Pancreas (tissue), 10 donors: ENCODE results near the gene HIRIP3. TPM values are rescaled to one million over a fixed set of nuclear protein-coding genes. Genes with fewer than 3 reads are reported as not detected.

Experiments
- ATAC-seq, 4 donors: fragments of 200-7000 bp; cut with Tn5 transposase; one replicate each; pipeline versions ENCODE4 v1.8.0 to v1.9.1; 2020; ENCODE audit warnings: mild to moderate bottlenecking in 4 of 4, moderate library complexity in 4 of 4
- DNase-seq, 6 donors: peaks; one replicate each; pipeline ENCODE4 v3.0.0-alpha.2; 2020
- FAIRE-seq: peaks from 2 replicates; lab custom pipeline; 2012; peaks lifted over from hg19 to GRCh38; lab: Jason Lieb, UNC
- H3K27ac ChIP-seq, 4 donors: fragments of 200-600 bp; sonication (generic); 1 replicate in 3 of 4; 2 replicates in 1 of 4; pipeline versions ENCODE4 v1.5.0 to v1.8.0; 2020
- H3K27me3 ChIP-seq, 4 donors: fragments of 200-600 bp; one replicate each; pipeline ENCODE4 v1.8.0; 2021
- H3K36me3 ChIP-seq, 3 donors: fragments of 200-600 bp; sonication (generic) in 1 of 3; one replicate each; pipeline versions ENCODE4 v1.5.0 to v1.8.0; 2020 to 2021
- H3K4me1 ChIP-seq, 3 donors: fragments of 200-600 bp; one replicate each; pipeline ENCODE4 v1.8.0; 2021
- H3K4me3 ChIP-seq, 4 donors: fragments of 200-600 bp; sonication (generic) in 2 of 4; one replicate each; pipeline versions ENCODE4 v1.5.0 to v1.8.0; 2020 to 2021
- H3K9me3 ChIP-seq, 4 donors: fragments of 200-600 bp; one replicate each; pipeline ENCODE4 v1.8.0; 2021
- CTCF ChIP-seq, 4 donors: fragments of 200-600 bp; sonication (generic) in 3 of 4; IDR thresholded peaks; one replicate each; pipeline versions ENCODE4 v1.5.0 to v1.8.0; 2021; ENCODE audit warnings: antibody characterized with exemption in 4 of 4
- WGBS, 2 donors: extraction: QIAGEN DNeasy Blood & Tissue Kit; methylation state at CpG; one replicate each; pipeline ENCODE4 v1.1.7; 2013; 5-methylcytosine and 5-hydroxymethylcytosine counted together
- intact Hi-C, 3 donors: fragments of 100-400 bp; cut with DNase I; formaldehyde crosslinking; loops; one replicate each; pipeline versions ENCODE4 v1.11.1 to v1.14.2; 2022
- polyA plus RNA-seq, 2 donors: library from polyadenylated mRNA; stranded (reverse); fragments of 200-250 nt; gene quantifications; one replicate each; pipeline ENCODE4 v1.2.3, GENCODE V29; 2013
- total RNA-seq, 6 donors: library from RNA; stranded (reverse); fragmentation: NEBNext Ultra II Directional in 4 of 6; extraction: Animal tissue kit (Norgen Biotek cat#: 25700) in 4 of 6; gene quantifications; one replicate each; pipeline versions ENCODE4 v1.2.1 to v1.2.4, GENCODE V29; 2021 to 2023
- donor health status: healthy with polysubstance abuse.
- donor health status: DM: no; HTN: no; CAD: no; lungs with moderate emphysema.
- donor health status: DM: no; HTN: no; CAD: no.
- donor health status: control.
- donor health status: control.
- donor health status: Bipolar disorder and iron deficiency.
- donor health status: DM: yes; HTN: yes; CAD: no.
- donor health status: DM: no; HTN: no; CAD: no.
- donor health status: DM: no; HTN: no; CAD: no.
- donor health status: DM: yes; HTN: yes; CAD: no.

The HIRIP3 gene
- total and polyA plus RNA-seq, 8 donors: 4.4 to 16.8 (median 7.3) TPM

DNA sequence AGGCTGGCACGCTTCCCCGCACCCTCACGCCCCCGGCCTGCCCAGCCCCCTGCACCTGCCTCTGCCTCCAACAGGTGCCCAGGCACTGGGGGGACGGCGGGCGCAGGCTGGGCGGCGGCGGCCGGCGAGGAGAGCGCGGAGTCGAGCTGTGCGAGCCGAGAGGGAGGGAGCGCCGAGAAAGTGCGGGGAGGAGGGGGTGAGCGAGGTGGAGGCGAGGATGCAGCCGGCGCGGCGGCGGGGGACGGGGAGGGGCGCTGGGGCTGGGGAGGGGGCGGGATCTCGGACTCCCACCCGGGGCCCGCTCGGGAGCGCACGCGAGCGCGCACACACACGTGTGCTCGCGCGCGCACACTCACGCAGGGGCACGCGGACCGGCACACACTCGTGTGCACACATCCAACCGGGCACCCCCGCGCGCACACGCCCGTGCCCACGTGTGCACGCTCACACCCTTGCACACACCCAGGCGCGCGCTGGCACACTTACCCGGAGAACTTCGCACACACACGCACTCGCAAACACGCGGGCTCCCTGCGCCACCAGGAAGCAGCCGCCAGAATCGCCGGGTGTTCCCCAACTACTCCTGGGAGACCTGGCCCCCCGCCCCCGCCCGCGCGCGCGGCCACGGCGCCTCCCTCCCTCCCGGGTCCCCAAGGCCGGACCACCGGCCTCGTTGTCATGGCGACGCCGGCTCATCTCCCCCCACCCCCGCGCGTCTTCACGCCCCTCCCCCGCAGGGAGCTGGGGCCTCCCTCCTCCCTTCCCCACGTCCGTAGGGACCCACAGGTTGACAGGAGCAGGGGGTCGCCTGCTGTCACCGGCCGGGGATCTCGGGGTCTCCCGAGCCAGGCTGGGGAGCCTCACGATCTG, 15.7 kb upstream of the HIRIP3 start, which contains the start of gene DOC2A:
DOC2A (minus strand) TSS at position 184 of the 870 bp plus-strand sequence. CDS start 805 bp downstream, outside the sequence.
- intact Hi-C loops: no loop called here
- H3K4me3 ChIP-seq: peak within 1 kb of the TSS in 3 of 4 donors; percentile 18 to 50 (median 28)
- WGBS, 2 donors: 1 to 2% methylated on average over 48 to 99 of the region's 99 CpGs
- DNase-seq: peak in 2 of 6 donors; percentile 64 to 74
- peaks cover 0 to 10% (median 2%) of the 10 kb centered on the region in 4 donors for H3K27me3 ChIP-seq
- FAIRE-seq: no peak
- no peaks in the 10 kb centered on the region for H3K9me3 ChIP-seq
- H3K4me1 ChIP-seq: no peaks in the 10 kb centered on the region
- TF ChIP-seq CTCF (IDR thresholded peaks at IDR 0.05): no peak
- ATAC-seq: peak; percentile 33 to 61 (median 44)
- no peak within 1 kb of the TSS for H3K27ac ChIP-seq
- H3K36me3 ChIP-seq: no peaks in the 10 kb centered on the region

DNA sequence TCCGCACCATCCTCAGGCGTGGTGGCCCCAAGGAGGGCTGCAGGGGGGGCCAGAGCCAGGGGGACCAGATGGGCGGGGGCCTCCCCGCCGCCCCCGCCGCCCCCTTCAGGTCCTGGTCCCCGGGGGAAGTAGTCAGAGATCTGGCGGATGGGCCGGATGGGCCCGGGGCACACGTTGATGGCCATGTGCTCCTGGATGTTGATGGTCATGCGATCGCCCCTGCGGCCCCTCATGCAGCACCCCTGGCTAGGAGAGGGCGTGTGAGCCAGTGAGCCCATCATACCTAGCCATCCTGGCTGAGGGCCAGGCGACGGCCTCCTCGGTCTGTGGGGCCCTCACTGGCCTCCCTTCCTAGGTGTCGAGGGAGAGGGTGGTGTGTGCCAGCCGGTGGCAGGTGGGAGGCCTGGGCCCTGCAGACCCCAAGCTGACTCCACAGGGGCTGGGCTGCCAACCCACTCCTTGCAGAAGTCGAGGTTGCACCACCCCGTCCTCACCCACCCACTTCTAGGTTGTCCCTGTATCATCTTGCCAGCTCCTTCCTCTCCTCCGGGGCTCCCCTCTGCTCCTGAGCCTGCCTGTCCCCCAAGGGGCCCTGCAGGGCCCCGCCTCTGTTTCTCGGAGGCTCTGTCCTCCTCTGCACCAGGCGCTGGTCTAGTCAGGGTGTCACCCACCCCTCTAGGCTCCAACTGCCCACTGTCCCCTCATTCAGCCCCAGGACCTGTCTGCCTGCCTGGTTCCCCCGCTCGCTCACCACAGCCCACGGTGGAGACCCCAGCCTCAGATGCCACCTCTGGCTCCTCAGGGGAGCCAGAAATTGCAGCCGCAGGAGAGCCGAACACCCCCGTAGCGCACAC, 14.8 kb upstream of the HIRIP3 start:
- FAIRE-seq (no peak), DNase-seq (peak in 3 of 6 donors; percentile 40 to 76 (median 58)), ATAC-seq (no peak)
- intact Hi-C loops: loop anchor here in 2 of 3 donors (10.0 kb wide), 2 partner anchors 145 to 315 kb away; partner anchors contain the start of gene CDIPT (in 1 of the 2)
- no peaks in the 10 kb centered on the region for H3K4me1 ChIP-seq
- H3K27ac ChIP-seq: no peak overlapping the region
- H3K4me3 ChIP-seq: peak overlapping the region in 2 of 4 donors; percentile 28 to 50
- H3K9me3 ChIP-seq: no peaks in the 10 kb centered on the region
- no peaks in the 10 kb centered on the region for H3K36me3 ChIP-seq
- 13 to 16% methylated on average over 29 to 34 of the region's 34 CpGs for WGBS, 2 donors
- H3K27me3 ChIP-seq: peaks cover 0 to 10% (median 2%) of the 10 kb centered on the region in 4 donors
- TF ChIP-seq CTCF (IDR thresholded peaks at IDR 0.05): no peak

DNA sequence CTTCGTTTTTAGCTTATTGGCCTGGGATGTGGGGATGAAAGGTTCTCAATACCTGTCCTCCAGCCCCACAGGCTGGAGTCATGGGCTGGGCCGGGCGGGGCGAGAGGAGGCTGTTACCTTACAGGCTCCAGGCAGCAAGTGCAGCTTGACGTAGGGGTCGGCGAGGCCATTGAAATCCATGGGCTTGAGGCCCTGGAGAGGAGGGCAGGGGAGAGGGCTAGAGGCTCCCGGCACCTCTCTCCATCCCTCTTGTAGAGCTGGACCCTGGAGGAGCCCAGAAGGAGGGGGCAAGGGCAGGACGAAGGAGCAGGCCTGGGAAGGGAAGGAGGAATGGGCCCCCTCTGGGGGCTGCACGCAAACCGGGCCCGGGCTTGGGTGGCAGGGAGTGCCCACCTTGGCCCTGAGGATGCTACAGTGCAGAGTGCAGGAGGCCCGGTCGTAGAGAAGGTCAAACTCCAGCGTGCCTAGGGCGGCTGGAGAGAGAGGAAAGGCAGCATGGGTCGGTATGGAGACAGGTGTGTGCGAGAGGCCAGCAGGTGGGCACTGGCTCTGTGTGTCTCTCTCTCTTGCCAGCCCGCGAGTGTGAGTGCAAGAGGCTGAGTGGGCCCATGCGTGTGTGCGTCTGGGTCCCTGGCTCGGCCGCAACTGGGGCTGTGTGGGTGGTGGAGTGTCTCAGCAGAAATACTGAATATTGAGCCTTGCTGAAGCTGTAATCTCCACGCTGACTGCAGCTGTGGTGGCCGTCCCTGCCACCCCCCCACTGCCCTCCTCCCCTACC, 13.9 kb upstream of the HIRIP3 start:
- intact Hi-C loops: loop anchor here in 2 of 3 donors (10.0 kb wide), 2 partner anchors 144 to 314 kb away; partner anchors contain the start of gene CDIPT (in 1 of the 2)
- ATAC-seq: no peak
- H3K9me3 ChIP-seq: no peaks in the 10 kb centered on the region

More for the DNA sequence above, 13.9 kb upstream of the HIRIP3 start:
- FAIRE-seq (no peak), DNase-seq (peak in 2 of 6 donors; percentile 50 to 54)
- Histone ChIP-seq H3K27ac (no peak overlapping the region), H3K4me3 (no peak overlapping the region), H3K36me3 (no peaks in the 10 kb centered on the region), H3K27me3 (peaks cover 0 to 10% (median 2%) of the 10 kb centered on the region in 4 donors), H3K4me1 (no peaks in the 10 kb centered on the region)
- WGBS, 2 donors: 32 to 35% methylated on average over 23 to 26 of the region's 26 CpGs
- TF ChIP-seq CTCF (IDR thresholded peaks at IDR 0.05): no peak
